SK-N-SH (cell line): Measurements from ENCODE around the gene MAST4. TPM values are rescaled to one million over a fixed set of nuclear protein-coding genes. Genes with fewer than 3 reads are reported as not detected.

Source experiments
- CTCF ChIA-PET: fragments of 300-600, 350-600 bp; formaldehyde crosslinking; extraction: SDS; loops from one replicate; lab custom pipeline; 2021; lab: Yijun Ruan, JAX
- POLR2A ChIA-PET: fragments of 350-600 bp; sonication (Branson Sonifier 250); formaldehyde crosslinking; extraction: SDS; loops from one replicate; lab custom pipeline; 2020; ENCODE audit warnings: antibody characterized with exemption, inconsistent platforms; lab: Yijun Ruan, JAX
- DNase-seq: peaks from one replicate; pipeline ENCODE4 v3.0.0; 2012
- H2AFZ ChIP-seq: fragments of 200-600 bp; sonication (generic); 2 replicates; pipeline ENCODE4 v1.8.1; 2016; ENCODE audit warnings: antibody characterized with exemption, mild to moderate bottlenecking, low read depth
- H3F3A ChIP-seq: fragments of 200-600 bp; sonication (generic); replicated peaks from 2 replicates; pipeline ENCODE3; 2016; ENCODE audit warnings: antibody characterized with exemption, mild to moderate bottlenecking; ENCODE audit not compliant: insufficient read depth
- H3K27ac ChIP-seq, 2 experiments: fragments of 200-500 bp in 1 of 2; fragments of 200-600 bp in 1 of 2; sonication (Bioruptor generic) in 1 of 2; sonication (generic), shearing (Covaris generic) in 1 of 2; 2 replicates each; pipeline versions ENCODE4 v1.5.1 to v1.6.1; 2014 to 2016; ENCODE audit warnings: low read depth in 2 of 2, inconsistent platforms in 1 of 2, low read length in 1 of 2, mild to moderate bottlenecking in 1 of 2, mixed read lengths in 1 of 2
- H3K27me3 ChIP-seq: fragments of 200-600 bp; sonication (generic), shearing (Covaris generic); 2 replicates; pipeline ENCODE4 v1.6.1; 2016; ENCODE audit warnings: mixed run types; ENCODE audit not compliant: insufficient read depth
- H3K36me3 ChIP-seq, 2 experiments: fragments of 200-500 bp in 1 of 2; fragments of 200-600 bp in 1 of 2; sonication (Bioruptor generic) in 1 of 2; sonication (generic) in 1 of 2; replicated peaks in 1 of 2; 2 replicates each; pipeline versions ENCODE3 to v1.5.1; 2014 to 2016; ENCODE audit warnings: low read length in 1 of 2, mild to moderate bottlenecking in 1 of 2; ENCODE audit not compliant: insufficient read depth in 2 of 2, control insufficient read depth in 1 of 2
- H3K4me1 ChIP-seq, 2 experiments: fragments of 200-500 bp in 1 of 2; fragments of 200-600 bp in 1 of 2; sonication (Bioruptor generic) in 1 of 2; sonication (generic), shearing (Covaris generic) in 1 of 2; 2 replicates each; pipeline versions ENCODE4 v1.5.1 to v1.6.1; 2014 to 2016; ENCODE audit warnings: low read depth in 1 of 2, low read length in 1 of 2, mixed run types in 1 of 2; ENCODE audit not compliant: insufficient read depth in 2 of 2, control insufficient read depth in 1 of 2
- H3K4me2 ChIP-seq: fragments of 200-600 bp; sonication (generic), shearing (Covaris generic); 2 replicates; pipeline ENCODE4 v1.6.1; 2017; ENCODE audit warnings: mixed run types
- H3K4me3 ChIP-seq, 2 experiments: fragments of 200-500 bp in 1 of 2; fragments of 200-600 bp in 1 of 2; sonication (Bioruptor generic) in 1 of 2; sonication (generic), shearing (Covaris generic) in 1 of 2; 2 replicates each; pipeline versions ENCODE4 v1.5.1 to v1.8.1; 2014 to 2016; ENCODE audit warnings: low read depth in 2 of 2, inconsistent platforms in 1 of 2, low read length in 1 of 2, mild to moderate bottlenecking in 1 of 2, mixed read lengths in 1 of 2, moderate library complexity in 1 of 2
- H3K79me2 ChIP-seq: fragments of 200-600 bp; sonication (generic); 2 replicates; pipeline ENCODE4 v1.8.1; 2017; ENCODE audit warnings: mild to moderate bottlenecking; ENCODE audit not compliant: insufficient read depth
- H3K9ac ChIP-seq: fragments of 200-600 bp; sonication (generic); 2 replicates; pipeline ENCODE4 v1.6.1; 2017; ENCODE audit warnings: mixed run types
- H3K9me2 ChIP-seq: fragments of 200-600 bp; sonication (generic); 2 replicates; pipeline ENCODE4 v1.6.1; 2017; ENCODE audit warnings: mixed run types
- H3K9me3 ChIP-seq: fragments of 200-600 bp; sonication (generic); 2 replicates; pipeline ENCODE4 v1.6.1; 2017; ENCODE audit warnings: mixed run types, mild to moderate bottlenecking, moderate library complexity
- H4K20me1 ChIP-seq: fragments of 200-600 bp; sonication (generic); 2 replicates; pipeline ENCODE4 v1.6.1; 2017; ENCODE audit warnings: mild to moderate bottlenecking, mixed run types; ENCODE audit not compliant: insufficient read depth
- CTCF ChIP-seq: fragments of 200-600 bp; sonication (generic); IDR thresholded peaks from 2 replicates; pipeline ENCODE4 v1.6.1; 2017; ENCODE audit warnings: antibody characterized with exemption, mild to moderate bottlenecking, moderate library complexity
- ELF1 ChIP-seq: IDR thresholded peaks from 2 replicates; pipeline ENCODE4 v1.4.0; 2012
- EP300 ChIP-seq, 2 experiments: IDR thresholded peaks; 2 replicates each; pipeline versions ENCODE4 v1.4.0 to v1.6.1; 2012; ENCODE audit warnings: borderline replicate concordance in 1 of 2, low read depth in 1 of 2, low read length in 1 of 2
- FOXJ3 ChIP-seq: sonication (generic); formaldehyde crosslinking; IDR thresholded peaks from 2 replicates; pipeline ENCODE4 v1.5.1; 2020; ENCODE audit warnings: mild to moderate bottlenecking, missing genetic modification reagents
- FOXM1 ChIP-seq: IDR thresholded peaks from 2 replicates; pipeline ENCODE4 v1.4.0; 2012; ENCODE audit warnings: low read depth, mild to moderate bottlenecking
- GATA2 ChIP-seq: sonication (generic); formaldehyde crosslinking; IDR thresholded peaks from 2 replicates; pipeline ENCODE4 v1.5.0; 2020; ENCODE audit warnings: mild to moderate bottlenecking, missing genetic modification reagents
- JUND ChIP-seq: IDR thresholded peaks from 2 replicates; pipeline ENCODE4 v1.4.0; 2012
- MXI1 ChIP-seq: IDR thresholded peaks from 2 replicates; pipeline ENCODE4 v1.6.1; 2012; ENCODE audit warnings: mild to moderate bottlenecking, low read depth, low read length, improper control_type of control experiment
- NFIC ChIP-seq: IDR thresholded peaks from 2 replicates; pipeline ENCODE4 v1.4.0; 2012; ENCODE audit warnings: borderline replicate concordance
- NRF1 ChIP-seq: IDR thresholded peaks from 2 replicates; pipeline ENCODE4 v1.6.1; 2012; ENCODE audit warnings: low read depth, mild to moderate bottlenecking, low read length
- POLR2AphosphoS5 ChIP-seq: IDR thresholded peaks from 2 replicates; pipeline ENCODE4 v1.6.1; 2012; ENCODE audit warnings: low read depth, low read length
- RAD21 ChIP-seq: IDR thresholded peaks from 2 replicates; pipeline ENCODE4 v1.6.1; 2012; ENCODE audit warnings: mild to moderate bottlenecking, low read length
- RCOR1 ChIP-seq: fragments of 150-350 bp; IDR thresholded peaks from 2 replicates; pipeline ENCODE4 v1.6.1; 2017; ENCODE audit warnings: antibody characterized with exemption, low read length
- SIN3A ChIP-seq: IDR thresholded peaks from 2 replicates; pipeline ENCODE4 v1.6.1; 2012; ENCODE audit warnings: low read depth, mild to moderate bottlenecking, low read length, moderate library complexity, borderline replicate concordance
- SMC3 ChIP-seq: IDR thresholded peaks from 2 replicates; pipeline ENCODE4 v1.6.1; 2012; ENCODE audit warnings: low read depth, low read length, improper control_type of control experiment
- TAF1 ChIP-seq: IDR thresholded peaks from 2 replicates; pipeline ENCODE4 v1.6.1; 2012; ENCODE audit warnings: low read depth, mild to moderate bottlenecking, low read length, moderate library complexity, borderline replicate concordance
- TCF12 ChIP-seq: IDR thresholded peaks from 2 replicates; pipeline ENCODE4 v1.4.0; 2012
- USF1 ChIP-seq: IDR thresholded peaks from 2 replicates; pipeline ENCODE4 v1.4.0; 2012; ENCODE audit warnings: low read depth, borderline replicate concordance
- WGBS: methylation state at CpG from one replicate; pipeline ENCODE4 v1.1.6; 2017; ENCODE audit warnings: low lambda C conversion rate; 5-methylcytosine and 5-hydroxymethylcytosine counted together
- polyA plus RNA-seq, 3 experiments: library from polyadenylated mRNA; depleted of rRNA; stranded (reverse); fragments of >200 nt; gene quantifications; 2 replicates each; pipeline ENCODE4 v1.2.3, GENCODE V29; 2012
- TF ChIP-seq, protein P1 (sequence below): fragments of 150-350 bp; IDR thresholded peaks from 2 replicates; pipeline ENCODE4 v1.6.1; 2016; ENCODE audit warnings: mild to moderate bottlenecking, low read depth, low read length

Gene MAST4
- polyA plus RNA-seq, 1 of the 3 experiments (the other 2 are of a cell fraction) = 2.2 TPM

DNA sequence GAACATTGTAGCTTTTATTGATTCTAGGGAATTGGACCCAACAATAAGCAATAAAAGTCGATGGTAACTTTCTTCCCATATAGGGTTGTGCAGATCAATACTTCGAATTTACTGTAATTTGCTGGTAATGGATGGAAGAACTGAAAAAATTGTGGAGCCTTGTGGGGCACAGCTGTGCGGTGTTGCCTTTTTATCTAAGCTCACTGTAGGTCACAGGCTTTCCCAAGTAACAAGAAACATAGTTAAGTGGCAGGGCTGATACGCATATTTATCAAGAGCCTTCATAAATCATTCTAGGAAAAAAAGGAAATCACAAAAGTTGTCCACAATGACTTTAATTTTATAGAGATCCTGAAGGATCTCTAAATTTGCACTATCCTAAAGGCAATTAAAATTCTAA is 292.9 kb downstream of the MAST4 start:
- no peaks in the 10 kb centered on the region for H4K20me1 ChIP-seq
- TF ChIP-seq CTCF (no peak), FOXJ3 (CRISPR knock-in tag) (no peak)
- TF ChIP-seq, all 33 proteins: peak for 0
- H3K9me2 ChIP-seq = no peaks in the 10 kb centered on the region
- no peaks in the 10 kb centered on the region for H3K36me3 ChIP-seq
- peaks cover 0 to 2% of the 10 kb centered on the region in 2 experiments; a peak in 1 of 4 replicates for H3K4me1 ChIP-seq
- ChIA-PET POLR2A (no interaction called here), CTCF (interaction anchor here (0.8 to 1.0 kb wide), 2 partner anchors 8 to 16 kb away, joined by 3 read pairs; no protein-coding TSS in a partner anchor)
- H3K9me3 ChIP-seq = no peaks in the 10 kb centered on the region
- no peak overlapping the region for H2AFZ ChIP-seq
- H3K4me3 ChIP-seq = no peak overlapping the region
- no peak for DNase-seq
- WGBS = 66% methylated on average over 4 of the region's 4 CpGs
- H3F3A ChIP-seq = no peaks in the 10 kb centered on the region
- H3K27me3 ChIP-seq = no peaks in the 10 kb centered on the region
- H3K4me2 ChIP-seq = no peak overlapping the region
- no peaks in the 10 kb centered on the region for H3K79me2 ChIP-seq
- H3K27ac ChIP-seq = no peak overlapping the region
- no peak overlapping the region for H3K9ac ChIP-seq

DNA sequence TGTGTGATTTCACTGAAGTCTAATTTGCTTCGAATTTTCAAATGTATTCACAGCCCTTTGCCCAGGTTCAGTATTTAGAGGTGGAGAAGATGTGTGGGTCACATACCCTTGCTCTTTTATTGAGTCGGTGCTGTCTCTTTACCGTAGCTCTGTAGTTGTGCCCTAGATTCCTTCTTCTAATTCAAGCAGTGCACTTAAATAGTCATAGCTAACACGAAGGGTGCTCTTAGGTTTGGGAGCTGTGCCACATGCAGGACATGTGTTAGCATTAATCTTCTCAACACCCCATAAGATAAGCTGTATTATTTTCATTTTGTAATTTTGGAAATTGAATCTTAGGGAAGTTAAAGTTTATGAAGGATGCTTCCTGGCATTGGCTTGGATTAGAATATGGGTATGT is 293.3 kb downstream of the MAST4 start:
- Histone ChIP-seq H3F3A (no peaks in the 10 kb centered on the region), H3K27me3 (no peaks in the 10 kb centered on the region), H3K4me1 (peaks cover 0 to 2% of the 10 kb centered on the region in 2 experiments; a peak in 1 of 4 replicates), H3K27ac (no peak overlapping the region), H3K9me2 (no peaks in the 10 kb centered on the region), H2AFZ (no peak overlapping the region), H3K4me3 (no peak overlapping the region), H3K9me3 (no peaks in the 10 kb centered on the region), H3K79me2 (no peaks in the 10 kb centered on the region), H4K20me1 (no peaks in the 10 kb centered on the region), H3K9ac (no peak overlapping the region), H3K4me2 (no peak overlapping the region), H3K36me3 (no peaks in the 10 kb centered on the region)
- no peak for TF ChIP-seq RCOR1
- 74% methylated on average over 4 of the region's 4 CpGs for WGBS
- POLR2A ChIA-PET = no interaction called here
- CTCF ChIA-PET = interaction anchor here (0.6 to 0.8 kb wide), 2 partner anchors 17 to 718 kb away, joined by 3 read pairs; no protein-coding TSS in a partner anchor
- DNase-seq = no peak

DNA sequence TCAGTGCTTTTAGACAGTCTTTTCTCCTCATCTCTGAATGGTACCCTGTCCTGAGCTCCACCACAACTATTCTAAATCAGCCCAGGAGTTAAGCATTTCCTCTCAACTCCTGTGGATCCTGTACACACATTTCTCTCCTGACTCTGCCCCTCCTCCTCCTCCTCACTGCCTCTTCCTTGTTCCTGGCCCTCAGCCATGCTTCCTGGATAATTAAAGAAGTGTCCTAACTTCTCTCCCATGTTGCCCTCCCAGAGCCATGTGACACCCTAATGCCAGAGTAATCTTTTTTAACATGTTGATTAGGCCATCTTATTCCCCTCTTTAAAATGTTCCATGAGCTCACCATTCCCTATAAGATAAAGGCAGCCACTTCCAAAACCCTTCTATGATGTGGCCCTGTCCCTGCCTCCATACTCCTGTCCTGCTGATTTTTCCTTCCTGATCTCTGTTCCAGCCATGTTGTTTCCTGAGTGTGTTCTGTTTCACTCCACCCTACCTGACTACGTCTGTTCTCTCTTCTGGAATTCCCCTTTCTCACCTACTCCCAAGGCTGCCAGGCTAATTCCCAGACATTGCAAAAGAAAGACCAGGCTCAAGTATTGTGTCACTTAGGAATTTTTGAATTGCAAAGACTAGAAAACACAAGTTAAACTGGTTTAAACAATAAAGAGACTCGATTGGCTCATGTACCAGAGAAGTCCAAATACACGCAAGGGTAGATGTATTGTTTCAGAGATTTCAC is 295.2 kb downstream of the MAST4 start:
- Histone ChIP-seq H3K9me3 (no peaks in the 10 kb centered on the region), H2AFZ (no peak overlapping the region), H3K4me1 (peaks cover 0 to 2% of the 10 kb centered on the region in 2 experiments; a peak in 1 of 4 replicates), H3K4me3 (no peak overlapping the region), H3K9ac (no peak overlapping the region), H3K4me2 (no peak overlapping the region), H3K79me2 (no peaks in the 10 kb centered on the region), H3K36me3 (no peaks in the 10 kb centered on the region), H3K9me2 (no peaks in the 10 kb centered on the region), H4K20me1 (no peaks in the 10 kb centered on the region), H3K27ac (no peak overlapping the region), H3F3A (no peaks in the 10 kb centered on the region), H3K27me3 (no peaks in the 10 kb centered on the region)
- ChIA-PET CTCF (interaction anchor here (0.7 to 1.3 kb wide), 3 partner anchors 96 to 585 kb away, joined by 3 to 4 read pairs (median 4); no protein-coding TSS in a partner anchor), POLR2A (interaction anchor here (0.6 kb wide), 1 partner anchor 453 kb away, joined by 3 read pairs; no protein-coding TSS in a partner anchor)
- DNase-seq = no peak
- 55% methylated on average over 3 of the region's 3 CpGs for WGBS
- TF ChIP-seq NFIC = no peak
- no peak for TF ChIP-seq RCOR1
- TF ChIP-seq TAF1 = no peak
- no peak for TF ChIP-seq POLR2AphosphoS5
- TF ChIP-seq ELF1 = no peak
- TF ChIP-seq RAD21 = no peak
- TF ChIP-seq MXI1 = no peak
- no peak for TF ChIP-seq FOXJ3 (CRISPR knock-in tag)
- TF ChIP-seq, protein P1, sequence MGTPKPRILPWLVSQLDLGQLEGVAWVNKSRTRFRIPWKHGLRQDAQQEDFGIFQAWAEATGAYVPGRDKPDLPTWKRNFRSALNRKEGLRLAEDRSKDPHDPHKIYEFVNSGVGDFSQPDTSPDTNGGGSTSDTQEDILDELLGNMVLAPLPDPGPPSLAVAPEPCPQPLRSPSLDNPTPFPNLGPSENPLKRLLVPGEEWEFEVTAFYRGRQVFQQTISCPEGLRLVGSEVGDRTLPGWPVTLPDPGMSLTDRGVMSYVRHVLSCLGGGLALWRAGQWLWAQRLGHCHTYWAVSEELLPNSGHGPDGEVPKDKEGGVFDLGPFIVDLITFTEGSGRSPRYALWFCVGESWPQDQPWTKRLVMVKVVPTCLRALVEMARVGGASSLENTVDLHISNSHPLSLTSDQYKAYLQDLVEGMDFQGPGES = no peak
- TF ChIP-seq JUND = no peak
- TF ChIP-seq GATA2 = no peak
- TF ChIP-seq USF1 = no peak
- TF ChIP-seq NRF1 = no peak
- TF ChIP-seq FOXM1 = no peak
- no peak for TF ChIP-seq SMC3
- no peak for TF ChIP-seq TCF12
- TF ChIP-seq SIN3A = no peak
- no peak for TF ChIP-seq EP300 (IDR thresholded peaks at IDR 0.05; ENCODE audit: borderline replicate concordance in 1 of 2, low read depth in 1 of 2, low read length in 1 of 2)
